Activated T-helper 17 cell treated with anti-CD3 and anti-CD28 coated beads, Interleukin-2, amount 50 U/mL, for 72 hours (primary cell): Measurements from ENCODE around the gene VGLL2. TPM values are rescaled to one million over a fixed set of nuclear protein-coding genes. Genes with fewer than 3 reads are reported as not detected.

Source experiments
- ATAC-seq: fragments of 150-1000 bp; cut with Tn5 transposase; replicated peaks from 2 replicates; pipeline ENCODE4 v1.10.0; 2021; ENCODE audit warnings: mild to moderate bottlenecking, moderate library complexity
- H3K27ac Mint-ChIP-seq: one replicate; pipeline ENCODE4 v1.8.0; 2022; ENCODE audit warnings: mixed read lengths
- H3K27me3 Mint-ChIP-seq: one replicate; pipeline ENCODE4 v1.8.0; 2022; ENCODE audit warnings: mixed read lengths
- H3K36me3 Mint-ChIP-seq: one replicate; pipeline ENCODE4 v1.8.0; 2022; ENCODE audit warnings: low read depth, mild to moderate bottlenecking, mixed read lengths
- H3K4me1 Mint-ChIP-seq: one replicate; pipeline ENCODE4 v1.8.0; 2022; ENCODE audit warnings: mixed read lengths
- H3K4me3 Mint-ChIP-seq: one replicate; pipeline ENCODE4 v1.8.0; 2022; ENCODE audit warnings: mild to moderate bottlenecking, mixed read lengths
- H3K9me3 Mint-ChIP-seq: one replicate; pipeline ENCODE4 v1.8.0; 2022; ENCODE audit warnings: mixed read lengths
- total RNA-seq, 2 donors: library from RNA; stranded (reverse); gene quantifications; one replicate each; pipeline ENCODE4 v1.2.3, GENCODE V29; 2022

VGLL2 gene
- total RNA-seq, 2 donors from 2014 or later: not detected

- H3K36me3 Mint-ChIP-seq: no peaks in the 10 kb centered on the region
- no peak for ATAC-seq
- H3K4me3 Mint-ChIP-seq: no peak overlapping the region
- no peak overlapping the region for H3K27ac Mint-ChIP-seq
- H3K4me1 Mint-ChIP-seq: no peaks in the 10 kb centered on the region
- no peaks in the 10 kb centered on the region for H3K9me3 Mint-ChIP-seq
- H3K27me3 Mint-ChIP-seq: peaks cover 53% of the 10 kb centered on the region
Observed at GRCh38 chr6:117275711-117276110, 10.4 kb downstream of the VGLL2 start.

GRCh38 chr6:117276778-117277316 lies 11.5 kb downstream of the VGLL2 start:
- H3K27ac Mint-ChIP-seq: no peak overlapping the region
- no peaks in the 10 kb centered on the region for H3K4me1 Mint-ChIP-seq
- H3K9me3 Mint-ChIP-seq: no peaks in the 10 kb centered on the region
- no peak overlapping the region for H3K4me3 Mint-ChIP-seq
- no peak for ATAC-seq
- H3K36me3 Mint-ChIP-seq: no peaks in the 10 kb centered on the region
- H3K27me3 Mint-ChIP-seq: peaks cover 45% of the 10 kb centered on the region

- ATAC-seq: no peak
- Mint-ChIP-seq H3K36me3 (no peaks in the 10 kb centered on the region), H3K9me3 (no peaks in the 10 kb centered on the region), H3K4me3 (no peak overlapping the region), H3K4me1 (no peaks in the 10 kb centered on the region), H3K27ac (no peak overlapping the region), H3K27me3 (peaks cover 18% of the 10 kb centered on the region)
Observed at GRCh38 chr6:117280922-117281321, 15.6 kb downstream of the VGLL2 start.

GRCh38 chr6:117288083-117288715 lies 22.8 kb downstream of the VGLL2 start:
- Mint-ChIP-seq H3K9me3 (peaks cover 11% of the 10 kb centered on the region), H3K27me3 (peaks cover 21% of the 10 kb centered on the region), H3K36me3 (no peaks in the 10 kb centered on the region), H3K4me3 (no peak overlapping the region), H3K27ac (no peak overlapping the region), H3K4me1 (no peaks in the 10 kb centered on the region)
- ATAC-seq: no peak

- H3K9me3 Mint-ChIP-seq: peaks cover 11% of the 10 kb centered on the region
- no peak overlapping the region for H3K4me3 Mint-ChIP-seq
- no peak overlapping the region for H3K27ac Mint-ChIP-seq
- no peak for ATAC-seq
- peaks cover 27% of the 10 kb centered on the region for H3K27me3 Mint-ChIP-seq
- no peaks in the 10 kb centered on the region for H3K4me1 Mint-ChIP-seq
- no peaks in the 10 kb centered on the region for H3K36me3 Mint-ChIP-seq
Observed at GRCh38 chr6:117290173-117290846, 25.0 kb downstream of the VGLL2 start.

- Mint-ChIP-seq H3K9me3 (no peaks in the 10 kb centered on the region), H3K4me3 (no peak overlapping the region), H3K36me3 (no peaks in the 10 kb centered on the region), H3K27me3 (peaks cover 2% of the 10 kb centered on the region), H3K4me1 (no peaks in the 10 kb centered on the region), H3K27ac (no peak overlapping the region)
- ATAC-seq: no peak
Observed at GRCh38 chr6:117298941-117299340, 33.6 kb downstream of the VGLL2 start.

- Mint-ChIP-seq H3K4me3 (no peak overlapping the region), H3K36me3 (no peaks in the 10 kb centered on the region), H3K27me3 (peaks cover 4% of the 10 kb centered on the region), H3K9me3 (no peaks in the 10 kb centered on the region), H3K4me1 (no peaks in the 10 kb centered on the region), H3K27ac (no peak overlapping the region)
- no peak for ATAC-seq
Observed at GRCh38 chr6:117303323-117303722, 38.0 kb downstream of the VGLL2 start.

GRCh38 chr6:117304446-117304845 lies 39.1 kb downstream of the VGLL2 start:
- Mint-ChIP-seq H3K4me3 (no peak overlapping the region), H3K27ac (no peak overlapping the region), H3K9me3 (no peaks in the 10 kb centered on the region), H3K4me1 (no peaks in the 10 kb centered on the region), H3K27me3 (peaks cover 4% of the 10 kb centered on the region), H3K36me3 (no peaks in the 10 kb centered on the region)
- ATAC-seq: no peak

GRCh38 chr6:117306227-117306790 lies 41.0 kb downstream of the VGLL2 start:
- peaks cover 4% of the 10 kb centered on the region for H3K27me3 Mint-ChIP-seq
- H3K4me1 Mint-ChIP-seq: no peaks in the 10 kb centered on the region

GRCh38 chr6:117307655-117308054 lies 42.3 kb downstream of the VGLL2 start:
- Mint-ChIP-seq H3K4me3 (no peak overlapping the region), H3K27ac (no peak overlapping the region), H3K27me3 (peaks cover 12% of the 10 kb centered on the region), H3K4me1 (no peaks in the 10 kb centered on the region), H3K9me3 (no peaks in the 10 kb centered on the region), H3K36me3 (no peaks in the 10 kb centered on the region)
- ATAC-seq: no peak

More at GRCh38 chr6:117306227-117306790, 41.0 kb downstream of the VGLL2 start:
- Mint-ChIP-seq H3K27ac (no peak overlapping the region), H3K9me3 (no peaks in the 10 kb centered on the region), H3K4me3 (no peak overlapping the region), H3K36me3 (no peaks in the 10 kb centered on the region)
- no peak for ATAC-seq

GRCh38 chr6:117309069-117309468 lies 43.7 kb downstream of the VGLL2 start:
- H3K4me1 Mint-ChIP-seq: no peaks in the 10 kb centered on the region
- ATAC-seq: no peak
- no peak overlapping the region for H3K27ac Mint-ChIP-seq
- peaks cover 12% of the 10 kb centered on the region for H3K27me3 Mint-ChIP-seq
- H3K4me3 Mint-ChIP-seq: no peak overlapping the region
- H3K9me3 Mint-ChIP-seq: no peaks in the 10 kb centered on the region
- H3K36me3 Mint-ChIP-seq: no peaks in the 10 kb centered on the region

- no peak overlapping the region for H3K4me3 Mint-ChIP-seq
- no peaks in the 10 kb centered on the region for H3K9me3 Mint-ChIP-seq
- H3K36me3 Mint-ChIP-seq: no peaks in the 10 kb centered on the region
- H3K27me3 Mint-ChIP-seq: peaks cover 10% of the 10 kb centered on the region
- no peaks in the 10 kb centered on the region for H3K4me1 Mint-ChIP-seq
- no peak overlapping the region for H3K27ac Mint-ChIP-seq
- ATAC-seq: no peak
Observed at GRCh38 chr6:117309611-117310010, 44.3 kb downstream of the VGLL2 start.

- H3K4me3 Mint-ChIP-seq: no peak overlapping the region
- H3K27me3 Mint-ChIP-seq: peaks cover 8% of the 10 kb centered on the region
- no peaks in the 10 kb centered on the region for H3K9me3 Mint-ChIP-seq
Observed at GRCh38 chr6:117311310-117311709, 46.0 kb downstream of the VGLL2 start.

GRCh38 chr6:117311726-117312125 lies 46.4 kb downstream of the VGLL2 start:
- no peak for ATAC-seq
- H3K27ac Mint-ChIP-seq: no peak overlapping the region
- no peaks in the 10 kb centered on the region for H3K4me1 Mint-ChIP-seq
- no peaks in the 10 kb centered on the region for H3K36me3 Mint-ChIP-seq
- no peaks in the 10 kb centered on the region for H3K9me3 Mint-ChIP-seq
- peaks cover 11% of the 10 kb centered on the region for H3K27me3 Mint-ChIP-seq
- no peak overlapping the region for H3K4me3 Mint-ChIP-seq

More at GRCh38 chr6:117311310-117311709, 46.0 kb downstream of the VGLL2 start:
- ATAC-seq: no peak
- H3K4me1 Mint-ChIP-seq: no peaks in the 10 kb centered on the region
- no peak overlapping the region for H3K27ac Mint-ChIP-seq
- no peaks in the 10 kb centered on the region for H3K36me3 Mint-ChIP-seq

GRCh38 chr6:117317261-117317660 lies 51.9 kb downstream of the VGLL2 start:
- Mint-ChIP-seq H3K9me3 (no peaks in the 10 kb centered on the region), H3K27ac (no peak overlapping the region), H3K27me3 (peaks cover 6% of the 10 kb centered on the region), H3K4me1 (no peaks in the 10 kb centered on the region), H3K4me3 (no peak overlapping the region), H3K36me3 (no peaks in the 10 kb centered on the region)
- ATAC-seq: no peak
